ENCODE results near the gene KRTAP2-2.
"Not testable (repeated sequence)": the region's sequence is repeated elsewhere in the genome, so short reads cannot be mapped to it uniquely, and the experiment has no call there.

KRTAP2-2 gene

GRCh38 chr17:41064301-41064700, 9.3 kb upstream of the KRTAP2-2 start:
- DNase-seq (ENCODE audit: low spot score) = no peak

- DNase-seq (ENCODE audit: low spot score) = no peak
Observed at GRCh38 chr17:41063449-41063848, 8.4 kb upstream of the KRTAP2-2 start.

GRCh38 chr17:41061964-41062363, 6.9 kb upstream of the KRTAP2-2 start:
- no peak for DNase-seq (ENCODE audit: low spot score)

DNA sequence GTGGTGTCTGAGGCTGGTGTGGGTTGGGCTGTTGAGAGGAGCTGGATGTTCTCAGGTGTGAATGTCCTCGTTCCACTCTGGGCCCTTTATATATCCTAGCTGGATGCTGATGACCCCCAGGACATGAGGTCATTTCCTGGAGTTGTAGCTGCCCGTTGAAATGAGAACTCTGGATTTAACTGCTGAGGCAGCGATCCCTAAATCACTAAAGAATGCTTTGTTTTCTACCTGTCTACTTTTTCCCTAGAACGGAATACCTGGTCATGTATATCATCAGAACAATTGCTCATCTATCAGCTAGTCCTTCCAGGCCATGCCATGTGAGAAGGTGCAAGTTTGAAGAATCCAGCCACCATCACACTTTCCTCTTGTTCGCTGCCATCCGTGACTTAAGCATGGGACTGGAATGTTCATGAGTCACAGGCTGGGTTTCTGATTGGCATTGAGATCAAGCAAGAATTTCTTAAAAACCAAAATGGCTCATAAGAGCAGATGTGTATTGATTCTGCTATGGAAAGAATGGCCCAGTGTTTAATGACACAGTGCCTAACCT, 5.1 kb upstream of the KRTAP2-2 start, which contains the start of gene KRTAP2-3:
KRTAP2-3 (minus strand) TSS at position 63 of the 553 bp plus-strand sequence. CDS start 64 bp downstream, outside the sequence.
- no peak for DNase-seq (ENCODE audit: low spot score)

GRCh38 chr17:41059276-41060051, 4.4 kb upstream of the KRTAP2-2 start:
- DNase-seq (ENCODE audit: low spot score) = not testable (repeated sequence)

GRCh38 chr17:41058741-41059140, 3.7 kb upstream of the KRTAP2-2 start:
- DNase-seq (ENCODE audit: low spot score) = no peak

DNA sequence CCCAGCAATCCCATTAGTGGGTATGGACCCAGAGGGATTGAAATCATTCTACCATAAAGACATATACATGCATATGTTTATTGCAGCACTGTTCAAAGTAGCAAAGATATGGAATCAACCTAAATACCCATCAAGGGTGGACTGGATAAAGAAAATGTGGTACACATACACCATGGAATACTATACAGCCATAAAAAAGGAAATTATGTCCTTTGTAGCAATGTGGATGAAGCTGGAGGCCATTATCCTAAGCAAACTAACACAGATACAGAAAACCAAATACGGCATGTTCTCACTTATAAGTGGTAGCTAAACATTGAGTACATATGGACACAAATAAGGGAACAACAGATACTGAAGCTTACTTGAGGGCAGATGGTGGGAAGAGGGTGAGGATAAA, 2.5 kb upstream of the KRTAP2-2 start:
- DNase-seq (ENCODE audit: low spot score) = no peak

DNA sequence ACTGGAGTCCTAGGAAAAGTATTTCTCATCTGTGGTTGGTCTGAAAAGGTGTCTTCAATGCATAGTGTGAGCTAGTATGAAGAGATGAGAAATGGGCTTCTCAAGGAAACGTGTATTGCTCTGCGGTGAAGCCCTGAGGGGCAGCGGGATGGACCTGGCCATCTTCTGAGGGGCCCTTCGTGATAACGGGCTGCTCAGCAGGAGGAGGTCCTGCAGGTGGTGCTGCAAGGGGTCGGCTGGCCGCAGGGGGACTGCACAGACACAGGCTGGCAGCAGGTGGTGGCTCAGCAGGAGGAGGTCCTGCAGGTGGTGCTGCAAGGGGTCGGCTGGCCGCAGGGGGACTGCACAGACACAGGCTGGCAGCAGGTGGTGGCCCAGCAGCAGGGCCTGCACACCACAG, 474 bp downstream of the KRTAP2-2 start:
- not testable (repeated sequence) for DNase-seq (ENCODE audit: low spot score)

GRCh38 chr17:41054025-41054424, 1.0 kb downstream of the KRTAP2-2 start:
- DNase-seq (ENCODE audit: low spot score) = no peak

DNA sequence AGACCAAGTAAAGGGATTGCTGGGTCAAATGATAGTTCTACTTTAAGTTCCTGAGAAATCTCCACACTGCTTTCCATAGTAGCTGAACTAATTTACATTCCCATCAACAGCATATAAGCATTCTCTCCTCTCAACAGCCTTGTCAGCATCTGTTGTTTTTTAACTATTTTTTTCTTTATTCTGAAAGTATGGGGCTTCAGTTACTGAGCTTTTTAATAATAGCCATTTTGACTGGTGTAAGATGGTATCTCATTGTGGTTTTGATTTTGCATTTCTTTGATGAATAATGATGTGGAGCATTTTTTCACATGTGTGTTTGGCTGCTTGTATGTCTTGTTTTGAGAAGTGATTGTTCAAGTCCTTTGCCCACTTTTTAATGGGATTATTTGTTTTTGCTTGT, 2.5 kb downstream of the KRTAP2-2 start:
- DNase-seq (ENCODE audit: low spot score) = no peak

- DNase-seq (ENCODE audit: low spot score) = no peak
Observed at GRCh38 chr17:41049110-41049509, 5.9 kb downstream of the KRTAP2-2 start.

GRCh38 chr17:41048441-41048840, 6.6 kb downstream of the KRTAP2-2 start:
- no peak for DNase-seq (ENCODE audit: low spot score)

- not testable (repeated sequence) for DNase-seq (ENCODE audit: low spot score)
Observed at GRCh38 chr17:41046735-41047465, 8.1 kb downstream of the KRTAP2-2 start, which contains the start of gene KRTAP2-1. KRTAP2-1 (minus strand) TSS chr17:41047316; CDS start chr17:41047267, 49 bp downstream.

DNA sequence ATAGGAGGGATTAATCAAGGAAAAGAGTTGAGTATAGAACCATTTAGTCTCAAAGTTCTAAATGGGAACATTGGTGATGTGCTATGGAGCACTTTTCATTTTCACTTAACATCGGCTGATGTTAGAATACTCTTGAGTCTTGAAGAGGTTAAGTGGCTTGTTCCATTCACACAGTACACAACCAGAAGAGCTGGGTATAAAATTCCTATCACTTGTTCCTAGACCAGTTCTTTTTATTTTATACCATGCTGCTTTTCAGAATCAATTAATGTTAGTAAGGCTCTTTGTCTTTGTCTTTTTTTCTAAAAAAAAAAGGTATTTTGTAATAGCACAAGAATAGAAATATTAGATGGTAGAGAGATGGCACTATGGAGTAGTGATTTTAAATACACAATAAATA, 12.1 kb downstream of the KRTAP2-2 start:
- no peak for DNase-seq (ENCODE audit: low spot score)

GRCh38 chr17:41040783-41041571, 14.1 kb downstream of the KRTAP2-2 start, which contains the start of gene KRTAP1-1:
KRTAP1-1 (minus strand) TSS chr17:41041450; CDS start chr17:41041397, 53 bp downstream.
- DNase-seq (ENCODE audit: low spot score) = not testable (repeated sequence)

DNA sequence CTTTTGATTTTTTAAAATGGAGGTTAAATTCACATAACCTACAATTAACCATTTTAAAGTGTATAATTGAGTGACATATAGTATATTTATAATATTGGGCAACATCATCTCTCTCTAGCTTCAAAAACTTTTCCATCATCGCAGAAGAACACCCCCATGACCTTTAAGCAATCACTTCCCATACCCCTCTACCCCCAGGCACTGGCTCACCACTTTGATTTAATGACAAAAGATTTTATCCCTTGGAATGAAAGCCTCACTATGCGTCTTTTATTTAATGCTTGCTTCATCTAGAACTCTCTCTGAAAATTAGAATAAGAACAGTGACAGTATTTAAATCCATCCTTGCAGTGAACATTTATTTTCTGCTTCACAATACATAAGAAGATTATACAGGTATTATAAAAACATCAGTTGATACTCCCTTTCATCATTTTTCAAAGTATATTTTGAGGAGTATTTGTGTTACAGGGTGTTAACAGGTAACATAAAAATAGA, 17.1 kb downstream of the KRTAP2-2 start:
- DNase-seq (ENCODE audit: low spot score) = no peak

DNA sequence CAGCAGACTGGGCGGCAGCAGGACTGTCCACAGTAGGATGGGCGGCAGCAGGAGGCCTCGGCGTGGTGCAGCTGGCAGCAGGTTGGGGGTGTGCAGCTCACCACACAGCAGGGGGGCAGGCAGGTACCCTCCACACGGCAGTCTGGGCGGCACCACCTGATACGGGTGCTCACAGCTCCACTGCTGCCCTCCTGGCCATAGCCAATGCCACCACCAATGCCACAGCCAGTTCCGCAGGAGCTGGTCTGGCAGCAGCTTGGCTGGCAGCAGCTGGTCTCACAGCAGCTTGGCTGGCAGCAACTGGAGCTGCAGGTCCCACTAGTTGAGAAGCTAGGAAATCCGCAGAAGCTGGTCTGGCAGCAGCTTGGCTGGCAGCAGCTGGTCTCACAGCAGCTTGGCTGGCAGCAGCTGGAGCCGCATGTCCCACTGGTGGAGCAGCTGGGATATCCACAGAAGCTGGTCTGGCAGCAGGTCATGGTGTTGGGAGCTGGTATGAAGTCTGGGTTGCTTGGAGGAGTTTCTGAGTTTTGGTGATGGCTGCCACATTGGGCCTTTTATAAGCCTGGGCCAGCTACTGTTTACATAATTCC, 20.6 kb downstream of the KRTAP2-2 start, which contains the start of gene KRTAP1-3:
KRTAP1-3 (minus strand) TSS at position 529 of the 590 bp plus-strand sequence; CDS start at position 476, 53 bp downstream.
- DNase-seq (ENCODE audit: low spot score) = not testable (repeated sequence)

GRCh38 chr17:41029633-41030245, 25.3 kb downstream of the KRTAP2-2 start, which contains the start of gene KRTAP1-4:
KRTAP1-4 (minus strand) TSS chr17:41030195; CDS start chr17:41030078, 117 bp downstream.
- DNase-seq (ENCODE audit: low spot score) = no peak

- DNase-seq (ENCODE audit: low spot score) = no peak
Observed at GRCh38 chr17:41026715-41027471, 28.1 kb downstream of the KRTAP2-2 start, which contains the start of gene KRTAP1-5. KRTAP1-5 (minus strand) TSS chr17:41027208; CDS start chr17:41027155, 53 bp downstream.

- no peak for DNase-seq (ENCODE audit: low spot score)
Observed at GRCh38 chr17:41024697-41025096, 30.3 kb downstream of the KRTAP2-2 start.

All from CD4-positive, alpha-beta T cell treated with Interleukin-6 at 100 ng/mL for 8 hours (primary cell).